ENCODE data around the gene SHROOM2.
A peak's percentile ranks its signal among the peaks of the same experiment; 100 is the strongest.
"Not testable (repeated sequence)": the region's sequence is repeated elsewhere in the genome, so short reads cannot be mapped to it uniquely, and the experiment has no call there.

The SHROOM2 gene

DNA sequence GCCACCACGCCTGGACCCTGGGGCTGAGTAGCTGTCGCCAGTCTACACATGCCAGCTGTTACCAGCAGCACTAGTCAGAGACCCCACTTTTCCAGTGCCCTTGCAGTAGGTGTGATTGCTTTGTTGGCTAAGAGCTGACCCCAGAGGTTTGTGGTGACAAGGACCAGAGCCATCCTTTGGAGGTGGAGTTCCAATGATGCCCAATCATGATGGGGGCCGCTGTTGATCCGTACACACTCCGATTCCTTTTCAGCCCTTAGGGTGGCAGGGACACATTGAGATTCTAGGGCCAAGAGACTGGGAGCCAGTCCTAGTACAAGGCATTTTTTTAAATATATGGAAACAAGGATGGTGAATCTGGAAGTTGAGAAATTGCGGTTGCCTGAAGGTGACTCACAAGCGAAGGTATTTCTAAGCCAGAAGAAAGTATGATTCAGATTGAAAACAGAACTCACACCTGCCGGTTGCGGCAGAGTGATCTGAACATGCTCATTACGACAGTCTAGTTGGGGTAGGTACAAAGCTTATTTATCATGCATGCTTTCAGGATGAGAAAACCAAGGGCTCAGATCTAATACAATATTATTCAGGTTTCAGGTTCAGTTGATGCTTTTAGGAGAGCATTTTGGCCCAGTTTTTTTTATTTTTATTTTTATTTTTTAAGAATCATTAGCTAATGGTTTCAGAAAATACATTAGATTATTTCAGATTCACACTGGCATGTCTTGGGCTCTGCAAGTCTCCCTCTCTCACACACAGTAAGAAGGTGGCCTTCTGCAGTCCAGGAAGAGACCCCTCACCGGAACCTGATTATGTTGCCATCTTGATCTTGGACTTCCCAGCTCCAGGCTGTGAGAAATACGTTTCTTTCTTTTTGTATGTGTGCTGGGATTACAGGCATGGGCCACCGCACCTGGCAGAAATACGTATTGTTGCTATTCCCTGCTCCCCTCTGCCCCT lies 43.4 kb downstream of the SHROOM2 start:
- no peak for DNase-seq (ENCODE audit: low spot score)

DNA sequence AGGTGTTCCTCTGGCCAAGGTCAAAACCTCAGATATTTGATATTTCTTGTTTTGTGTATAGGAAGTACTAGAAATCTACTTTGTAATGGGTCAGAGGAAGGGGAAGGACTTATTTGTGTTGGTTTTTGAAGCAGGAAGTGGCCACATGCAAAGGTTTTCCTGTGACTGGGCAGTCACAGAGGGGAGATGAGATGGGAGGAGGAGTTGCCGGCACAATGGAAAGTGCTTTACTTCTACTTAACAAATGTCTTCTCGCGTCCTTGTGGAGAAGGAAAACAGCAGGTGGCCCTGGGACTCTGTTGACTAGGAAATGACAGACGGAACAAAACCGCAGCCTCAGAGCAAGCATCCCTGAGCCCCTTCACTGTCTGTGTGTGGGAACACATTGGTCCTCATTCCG lies 46.6 kb downstream of the SHROOM2 start:
- DNase-seq (ENCODE audit: low spot score): no peak

DNA sequence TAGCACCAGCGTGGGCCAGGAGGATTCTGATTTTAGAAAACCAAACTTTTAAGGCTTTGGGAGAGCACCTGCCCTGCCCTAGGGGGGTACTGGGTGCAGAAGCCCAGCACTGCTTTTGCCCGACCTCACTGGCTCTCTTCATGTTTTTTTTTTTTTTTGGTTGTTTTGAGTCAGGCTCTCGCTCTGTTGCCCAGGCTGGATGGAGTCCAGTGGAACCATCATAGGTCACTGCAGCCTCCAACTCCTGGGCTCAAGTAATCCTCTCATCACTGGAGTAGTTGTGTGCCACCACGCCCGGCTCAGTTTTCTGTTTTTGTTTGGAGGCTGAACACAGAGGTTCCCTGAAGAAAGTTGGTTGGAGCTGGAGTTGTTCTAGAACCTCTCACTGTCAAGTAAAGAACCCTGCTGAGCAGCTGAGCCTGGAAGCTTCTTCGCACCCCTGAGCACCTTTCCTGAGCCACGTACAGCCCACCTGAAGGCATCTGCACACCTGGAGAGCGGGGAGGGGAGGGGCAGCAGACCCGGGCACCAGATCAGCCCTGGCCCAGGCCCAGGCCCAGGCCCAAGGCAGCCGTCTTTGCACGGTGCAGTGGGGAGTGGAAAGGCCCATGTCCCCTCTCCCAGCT lies 49.5 kb downstream of the SHROOM2 start:
- peak; percentile 23 for DNase-seq (ENCODE audit: low spot score)

DNA sequence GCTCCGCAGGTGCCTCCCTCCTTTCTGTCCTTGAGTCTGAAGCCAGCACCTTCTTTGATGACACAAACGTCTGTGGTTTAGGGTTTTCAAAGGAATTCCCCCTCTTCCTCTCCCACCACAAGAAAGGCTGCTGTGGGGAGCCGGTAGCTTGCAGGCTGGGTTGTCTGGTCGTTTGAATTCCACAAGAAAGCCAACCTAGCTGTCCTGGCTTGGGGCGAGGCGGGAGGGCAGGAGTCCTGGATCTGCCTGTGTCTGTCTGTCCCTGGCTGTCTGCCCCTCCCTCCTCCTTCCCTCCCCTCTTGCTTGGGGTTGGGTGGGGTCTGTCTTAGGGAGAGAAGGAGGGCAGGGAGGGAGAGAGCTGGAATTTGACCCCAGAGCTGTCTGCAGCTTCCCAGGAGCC lies 56.3 kb downstream of the SHROOM2 start:
- no peak for DNase-seq (ENCODE audit: low spot score)

DNA sequence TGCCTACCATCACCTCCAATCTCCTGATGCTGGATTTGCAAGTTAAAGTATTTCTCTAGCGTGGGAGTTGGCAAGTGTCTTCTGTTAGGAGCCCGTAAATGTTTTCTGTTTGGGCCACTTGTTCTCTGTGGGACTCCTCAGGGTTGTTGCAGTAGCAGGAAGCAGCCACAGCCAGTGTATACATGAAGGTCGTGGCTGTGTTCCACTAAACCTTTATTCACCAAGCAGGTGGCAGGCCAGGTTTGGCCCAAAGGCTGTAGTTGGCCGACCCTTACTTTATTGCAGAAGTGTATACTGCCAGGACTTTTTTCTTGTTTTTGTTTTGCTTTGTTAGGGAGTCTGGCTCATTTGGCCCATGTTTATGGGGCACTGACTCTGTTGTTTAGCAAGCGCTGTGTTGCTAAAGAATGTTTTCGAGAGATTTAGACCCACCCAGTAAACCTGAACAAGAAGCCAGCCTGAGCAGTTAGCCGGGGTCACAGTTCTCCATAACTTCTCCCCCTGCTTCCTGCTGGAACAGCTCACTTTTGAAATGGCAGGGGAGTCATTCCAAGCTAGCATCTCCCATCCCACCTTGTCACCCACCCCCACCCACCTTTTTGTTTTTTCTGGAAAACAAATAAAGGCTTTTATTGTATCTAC lies 58.8 kb downstream of the SHROOM2 start:
- no peak for DNase-seq (ENCODE audit: low spot score)

DNA sequence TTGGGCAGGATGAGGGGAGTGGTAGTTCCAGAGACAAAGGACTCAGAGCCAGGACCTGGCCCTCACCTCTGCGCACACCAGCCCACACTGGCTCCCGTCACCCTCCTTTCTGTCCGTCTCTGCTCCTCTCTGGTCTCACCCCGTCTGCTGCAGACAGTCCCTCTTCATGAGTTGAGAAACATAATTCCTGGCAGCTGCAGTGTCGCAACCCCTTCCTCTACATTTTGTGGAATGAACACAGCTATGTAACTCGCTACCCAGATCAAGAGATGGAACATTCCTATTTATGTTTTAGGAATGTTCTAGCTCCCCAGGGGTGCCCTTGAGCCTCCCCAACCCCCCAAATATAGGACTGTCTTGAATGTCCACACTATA lies 59.3 kb downstream of the SHROOM2 start:
- DNase-seq (ENCODE audit: low spot score): no peak

DNA sequence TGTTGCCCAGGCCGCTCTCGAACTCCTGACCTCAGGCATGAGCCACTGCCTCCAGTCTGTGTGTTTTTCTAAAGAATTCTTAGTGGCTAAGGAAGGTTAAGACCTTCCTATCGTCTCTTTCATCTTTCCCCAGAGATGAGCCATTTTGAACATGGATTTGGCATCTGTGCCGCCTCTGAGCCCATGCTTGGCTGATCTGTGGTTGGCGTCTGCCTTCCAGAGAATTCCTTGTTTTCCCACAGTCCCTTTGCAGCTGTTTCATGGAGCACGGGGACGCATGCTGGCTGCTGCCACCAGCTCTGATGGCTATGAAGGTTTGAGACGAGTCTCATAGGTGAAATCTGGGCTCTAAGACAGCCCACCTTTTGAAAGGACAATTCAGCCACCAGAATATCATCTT lies 60.4 kb downstream of the SHROOM2 start:
- DNase-seq (ENCODE audit: low spot score): no peak

DNA sequence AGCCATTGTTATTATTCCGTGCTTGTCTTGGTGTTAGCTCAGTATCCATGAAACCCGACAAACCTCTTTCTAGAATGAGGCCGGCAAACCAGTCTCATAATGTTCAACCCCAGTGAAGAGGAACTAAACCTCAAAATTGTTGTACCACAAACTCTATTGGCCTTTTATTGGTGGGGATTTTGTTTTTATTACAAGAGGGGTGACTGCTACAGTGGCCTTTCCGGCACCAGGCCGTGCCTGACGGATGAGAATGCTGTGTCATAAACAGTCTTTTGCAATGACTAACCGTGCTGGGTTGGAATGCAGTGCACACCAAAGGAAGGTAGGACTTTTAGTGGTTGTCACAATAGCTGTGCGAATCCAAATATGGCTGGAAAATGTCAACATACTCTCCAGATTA lies 60.8 kb downstream of the SHROOM2 start:
- no peak for DNase-seq (ENCODE audit: low spot score)

DNA sequence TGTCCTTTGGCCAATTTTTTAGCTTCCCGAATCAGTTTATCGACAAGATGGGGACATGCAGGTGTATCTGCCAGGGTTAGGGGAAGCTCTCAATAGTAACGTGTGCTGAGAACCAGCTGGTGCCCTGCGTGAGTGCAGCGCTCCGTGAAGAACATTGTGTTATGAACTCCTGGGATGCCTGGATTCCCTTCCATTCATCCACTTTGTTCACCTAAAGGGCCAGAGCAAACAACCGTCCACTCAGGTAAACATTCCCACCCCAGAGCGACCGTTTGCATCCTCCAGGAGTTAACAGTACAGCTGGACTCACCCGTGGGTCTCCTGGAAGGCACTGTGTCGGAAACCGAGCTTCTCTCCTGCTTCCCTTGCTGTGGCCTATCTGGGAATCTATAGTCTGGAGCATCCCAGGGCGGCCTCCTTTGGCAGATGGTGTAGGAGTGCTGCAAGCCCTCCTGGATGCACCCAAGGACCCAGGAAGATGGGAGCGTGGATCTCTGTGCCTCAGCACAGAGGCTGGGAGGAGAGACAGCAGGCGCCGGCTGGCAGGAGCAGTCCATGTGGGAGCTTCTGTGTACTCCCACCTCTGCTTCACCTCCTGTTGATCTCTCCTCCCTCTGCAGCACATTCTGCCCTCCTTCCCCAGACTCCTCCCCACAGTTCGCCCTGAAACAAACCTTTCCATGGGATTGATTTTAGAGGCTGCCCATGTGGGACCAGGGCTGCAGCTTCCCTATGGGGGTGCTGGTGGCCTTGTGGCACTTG lies 62.7 kb downstream of the SHROOM2 start:
- no peak for DNase-seq (ENCODE audit: low spot score)

DNA sequence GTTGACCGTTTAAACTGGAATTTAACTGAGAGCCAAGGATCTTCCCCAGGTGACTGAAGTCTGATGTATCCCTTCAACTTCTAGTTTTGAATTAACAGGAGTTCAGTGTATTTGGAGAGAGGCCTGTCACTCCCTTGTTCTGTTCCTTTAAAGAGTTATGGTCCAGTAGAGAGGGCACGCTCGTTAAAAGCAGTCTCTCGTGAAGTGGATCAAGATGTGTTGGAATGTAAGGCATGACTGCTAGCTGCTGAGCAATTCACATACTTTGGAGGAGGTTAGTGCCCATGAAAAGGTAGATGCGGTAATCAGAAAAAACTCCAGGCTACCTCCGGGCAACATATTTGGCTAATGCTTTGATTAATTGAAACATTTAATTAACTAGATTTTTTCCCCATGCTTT lies 65.7 kb downstream of the SHROOM2 start:
- DNase-seq (ENCODE audit: low spot score): no peak

DNA sequence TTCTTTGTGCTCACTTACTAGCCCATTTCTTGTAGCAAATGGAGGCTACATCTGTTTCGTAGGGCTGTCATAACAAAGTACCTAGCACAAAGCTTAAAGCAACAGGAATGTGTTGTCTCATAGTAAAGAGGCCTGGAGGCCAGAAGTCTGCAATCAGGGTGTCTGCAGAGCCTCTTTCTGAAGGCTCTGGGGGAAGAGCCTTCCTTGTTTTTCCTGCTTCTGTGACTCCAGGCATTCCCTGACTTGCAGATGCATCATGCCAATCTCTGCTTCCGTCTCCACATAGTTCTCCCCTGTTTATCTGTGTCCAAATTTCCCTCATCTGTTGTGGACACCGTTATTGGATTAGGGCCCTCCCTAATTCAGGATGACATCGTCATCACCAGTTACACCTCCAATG lies 67.1 kb downstream of the SHROOM2 start:
- no peak for DNase-seq (ENCODE audit: low spot score)

DNA sequence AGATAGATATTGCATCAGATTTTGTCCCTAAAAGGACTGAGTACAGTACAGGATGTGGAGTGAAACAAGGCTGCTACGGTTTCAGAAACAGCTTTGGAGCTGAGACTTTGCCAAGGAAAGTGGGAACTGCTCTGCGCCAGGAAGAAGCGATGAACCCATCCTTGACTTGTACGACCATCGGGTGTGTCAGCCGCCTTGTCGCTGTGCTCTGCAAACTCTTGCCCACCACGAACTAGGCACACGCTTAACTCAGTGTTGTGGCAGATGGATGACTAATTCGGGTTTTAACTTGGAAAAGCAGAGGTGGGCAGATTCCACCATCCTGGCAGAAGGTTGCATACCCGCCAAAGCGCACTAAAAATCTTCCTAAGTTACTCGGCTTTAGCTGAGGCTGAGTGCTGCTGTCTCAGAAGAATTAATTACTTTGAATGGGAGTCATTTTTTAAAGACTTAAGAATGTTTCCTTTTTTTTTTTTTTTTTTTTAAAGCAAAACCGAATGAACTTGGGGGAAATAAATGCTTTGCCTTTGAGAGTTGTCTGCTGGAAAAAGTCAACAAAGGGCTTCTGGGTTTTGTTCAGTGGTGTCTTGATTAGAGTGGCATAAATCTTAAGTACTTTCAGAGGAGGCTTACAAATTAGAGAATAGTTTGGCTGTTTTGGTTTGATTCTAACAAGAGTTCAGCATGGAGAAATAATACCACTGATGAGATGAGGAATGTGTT lies 69.5 kb downstream of the SHROOM2 start:
- no peak for DNase-seq (ENCODE audit: low spot score)

DNA sequence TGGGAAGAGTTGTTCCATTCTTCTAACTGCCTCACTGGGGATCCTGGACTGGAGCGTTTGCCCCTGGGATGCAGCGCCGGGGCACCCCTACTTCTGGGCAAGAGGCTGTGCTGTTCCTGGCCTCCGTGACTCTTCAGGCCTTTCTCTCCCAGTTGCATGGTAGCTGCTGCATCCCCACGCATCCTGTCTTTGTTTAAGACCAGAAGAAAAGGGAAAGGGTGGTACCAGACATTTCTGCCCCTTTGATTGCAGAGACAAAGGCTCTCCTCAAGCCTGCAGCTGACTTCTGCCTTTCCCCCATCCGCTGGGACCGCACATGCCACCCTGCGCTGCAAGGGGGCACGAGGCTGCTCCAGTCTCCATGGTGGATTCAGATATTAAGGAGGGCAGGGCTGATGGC lies 70.4 kb downstream of the SHROOM2 start:
- DNase-seq (ENCODE audit: low spot score): no peak

DNA sequence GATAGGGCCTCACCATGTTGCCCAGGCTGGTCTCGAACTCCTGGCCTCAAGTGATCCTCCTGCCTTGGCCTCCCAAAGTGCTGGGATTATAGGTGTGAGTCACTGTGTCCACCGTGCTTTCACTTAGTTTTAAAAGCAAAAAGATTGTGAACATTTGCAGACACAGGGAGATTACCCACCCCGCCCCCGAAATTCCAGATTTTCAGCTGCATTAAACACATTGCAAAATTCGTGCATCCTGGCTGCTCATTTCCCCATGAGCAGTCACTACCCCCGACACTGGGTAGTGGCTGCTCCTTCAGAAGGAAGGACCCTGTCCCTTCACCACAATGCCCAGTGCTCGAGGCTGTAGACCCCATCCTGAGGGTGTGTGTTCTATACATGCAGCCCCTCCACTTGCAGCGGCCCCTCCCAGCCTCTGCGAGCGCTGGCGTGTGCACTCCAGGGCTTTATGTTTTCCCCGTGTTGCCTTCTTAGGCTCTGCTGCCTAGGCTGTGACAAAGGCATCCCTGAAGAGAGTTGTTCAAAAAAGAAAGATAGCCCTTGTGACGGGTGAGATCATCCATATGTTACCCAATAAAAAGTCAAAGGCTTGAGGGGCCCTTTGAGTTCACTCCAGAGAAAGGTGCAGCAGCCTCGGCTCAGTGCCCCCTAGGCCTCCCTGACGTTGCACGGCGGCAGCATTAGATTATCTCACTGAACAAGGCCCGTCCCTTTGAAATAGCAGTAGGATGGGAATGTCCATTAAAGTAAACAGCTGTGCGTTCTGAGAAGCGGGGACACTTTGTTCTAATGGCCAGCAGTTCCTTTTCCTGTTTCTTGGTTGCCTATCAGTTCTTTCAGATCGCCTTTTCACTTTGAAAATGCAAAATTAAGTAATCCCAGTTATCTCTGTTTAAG lies 71.6 kb downstream of the SHROOM2 start:
- DNase-seq (ENCODE audit: low spot score): no peak

DNA sequence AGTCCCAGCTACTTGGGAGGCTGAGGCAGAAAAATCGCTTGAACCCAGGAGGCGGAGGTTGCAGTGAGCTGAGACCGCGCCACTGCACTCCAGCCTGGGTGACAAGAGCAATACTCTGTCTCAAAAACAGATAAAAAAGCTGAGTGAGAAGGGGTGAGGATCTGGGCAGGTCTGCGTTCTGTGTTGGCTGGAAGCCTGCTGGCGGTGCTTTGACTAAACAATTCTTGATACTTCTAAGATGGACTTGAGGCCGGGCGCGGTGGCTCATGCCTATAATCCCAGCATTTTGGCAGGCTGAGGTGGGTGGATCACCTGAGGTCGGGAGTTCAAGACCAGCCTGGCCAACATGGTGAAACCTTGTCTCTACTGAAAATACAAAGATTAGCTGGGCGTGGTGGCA lies 72.5 kb downstream of the SHROOM2 start:
- not testable (repeated sequence) for DNase-seq (ENCODE audit: low spot score)

DNA sequence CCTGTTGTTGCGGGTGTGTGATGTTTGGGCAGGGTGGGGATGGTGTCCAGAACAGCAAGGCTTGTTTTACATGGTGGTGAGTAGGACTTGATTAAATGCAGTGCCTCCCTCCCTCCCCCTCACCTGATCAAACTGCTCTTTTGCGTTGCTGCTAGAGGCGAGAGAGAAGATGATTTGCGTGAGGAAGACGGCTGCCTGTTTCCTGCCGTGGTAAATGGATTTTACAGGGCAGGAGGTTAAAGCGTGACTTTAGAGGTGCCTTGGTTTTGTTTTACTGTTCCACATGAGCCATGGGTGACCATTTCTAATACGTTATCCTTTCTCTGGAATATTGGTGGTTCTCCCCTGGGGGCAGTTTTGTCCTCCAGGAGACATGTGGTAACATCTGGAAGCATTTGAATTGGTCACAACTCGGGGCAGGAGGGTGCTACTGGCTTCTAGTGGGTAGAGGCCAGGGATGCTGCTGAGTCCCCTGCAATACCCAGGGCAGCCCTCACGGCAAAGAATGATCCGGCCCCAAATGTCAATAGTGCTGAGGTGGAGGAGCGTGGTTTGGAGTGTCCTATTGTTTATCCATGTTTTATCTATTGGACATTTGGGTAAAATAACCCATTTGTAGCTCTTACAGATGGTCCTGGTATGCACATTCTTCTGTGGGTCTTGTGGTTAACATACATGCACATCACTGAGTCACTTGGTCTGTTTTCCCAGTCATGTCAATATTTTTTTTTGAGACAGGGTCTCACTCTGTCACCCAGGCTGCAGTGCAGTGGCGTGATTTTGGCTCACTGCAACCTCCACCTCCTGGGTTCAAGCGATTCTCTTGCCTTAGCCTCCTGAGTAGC lies 73.7 kb downstream of the SHROOM2 start:
- DNase-seq (ENCODE audit: low spot score): no peak

DNA sequence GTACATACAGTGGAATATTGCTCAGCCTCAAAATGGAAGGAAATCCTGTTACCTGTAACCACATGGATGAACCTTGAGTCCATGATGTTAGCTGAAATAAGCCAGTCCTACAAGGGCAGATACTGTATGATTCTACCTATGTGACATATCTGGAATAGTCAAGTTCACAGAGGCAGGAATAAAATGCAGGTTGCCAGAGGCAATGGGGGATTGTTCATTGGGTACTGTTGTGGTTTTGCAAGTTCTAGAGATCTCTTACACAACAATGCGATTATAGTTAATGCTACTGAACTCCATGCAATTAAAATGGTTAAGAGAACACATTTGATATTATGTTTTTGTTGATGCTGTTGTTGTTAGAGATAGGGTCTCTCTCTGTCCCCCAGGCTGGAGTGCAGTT lies 74.6 kb downstream of the SHROOM2 start:
- DNase-seq (ENCODE audit: low spot score): no peak

DNA sequence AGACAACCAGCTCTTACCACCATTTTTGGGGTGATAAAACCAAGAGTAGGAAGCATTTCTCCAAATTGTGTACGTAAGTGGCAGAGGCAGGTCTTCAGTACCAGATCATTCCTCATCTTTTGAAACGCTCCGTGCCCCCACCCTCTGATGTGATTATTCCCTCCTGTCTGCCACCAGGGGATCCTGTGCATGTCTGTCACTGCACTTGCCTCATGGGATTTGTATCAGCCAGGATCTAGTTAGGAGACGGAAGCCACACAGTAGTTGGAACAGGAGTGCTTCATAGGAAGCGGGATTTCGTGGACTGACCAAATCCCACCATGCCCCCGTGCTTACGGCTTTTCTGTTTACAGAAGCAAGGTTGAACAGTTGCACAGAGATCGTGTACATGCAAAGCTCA lies 75.5 kb downstream of the SHROOM2 start:
- DNase-seq (ENCODE audit: low spot score): no peak

DNA sequence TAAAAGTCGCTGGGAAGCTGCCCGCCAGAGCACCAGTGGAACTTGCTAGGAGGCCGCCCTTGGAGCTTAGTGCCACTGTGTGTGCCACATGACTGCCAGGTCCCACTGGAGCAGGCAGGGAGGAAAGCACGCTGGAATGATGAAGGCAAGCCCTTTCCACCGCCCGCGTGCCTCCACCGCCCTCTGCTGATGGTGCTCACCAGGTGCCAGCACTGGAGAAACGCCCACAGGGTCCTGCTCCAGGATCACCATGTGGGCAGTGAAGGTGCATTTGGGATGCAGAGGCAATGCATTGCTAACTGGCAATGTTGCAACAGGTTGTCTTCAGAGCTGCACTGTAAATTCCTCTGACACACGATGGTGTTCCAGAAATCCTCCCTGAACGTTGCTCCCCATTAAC lies 76.3 kb downstream of the SHROOM2 start:
- no peak for DNase-seq (ENCODE audit: low spot score)

DNA sequence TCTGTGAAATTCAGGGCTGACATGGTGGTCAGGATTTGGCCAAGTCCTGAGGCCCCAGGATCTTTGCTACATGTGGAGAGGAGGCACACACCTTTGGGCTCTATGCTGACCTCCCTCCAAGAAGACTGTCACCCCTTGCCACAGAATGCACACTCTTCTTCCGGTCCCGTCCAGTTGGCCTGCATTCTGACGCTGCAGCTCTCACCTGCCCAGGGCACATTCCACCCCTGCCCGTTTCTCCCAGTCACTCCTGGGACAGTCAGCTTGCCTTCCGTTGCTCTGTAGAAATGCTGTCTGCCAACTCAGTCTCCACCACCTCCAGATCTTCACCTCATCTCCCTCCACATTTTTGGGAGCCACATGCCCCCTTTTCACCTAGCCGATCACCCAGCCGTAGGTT lies 76.7 kb downstream of the SHROOM2 start:
- no peak for DNase-seq (ENCODE audit: low spot score)
